HG02973 (cell line): ENCODE results near the gene CDK2AP2.
"Not testable (repeated sequence)": the region's sequence is repeated elsewhere in the genome, so short reads cannot be mapped to it uniquely, and the experiment has no call there.

Experiments
- ATAC-seq: cut with Tn5 transposase; IDR thresholded peaks from one replicate; pipeline ENCODE4 v1.9.1; 2021; ENCODE audit warnings: moderate library complexity; ENCODE audit not compliant: unreplicated experiment

CDK2AP2 gene

DNA sequence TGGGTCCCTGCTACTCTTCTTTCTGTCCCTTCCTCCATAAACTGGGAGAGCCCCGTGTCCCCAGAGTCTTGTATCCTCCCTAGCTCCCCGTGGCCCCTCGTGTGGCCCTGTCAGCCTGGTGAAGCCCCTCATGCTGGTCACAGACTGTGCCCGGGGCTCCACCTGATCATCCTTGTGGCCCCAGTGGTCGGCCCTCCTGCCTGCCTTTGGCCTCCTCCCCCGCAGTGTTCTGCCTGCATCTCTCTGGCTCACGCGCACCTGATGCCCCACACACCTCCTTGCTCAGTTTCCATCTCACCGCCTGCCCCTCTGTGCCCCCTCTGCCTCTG, 16.5 kb upstream of the CDK2AP2 start:
- no peak for ATAC-seq

DNA sequence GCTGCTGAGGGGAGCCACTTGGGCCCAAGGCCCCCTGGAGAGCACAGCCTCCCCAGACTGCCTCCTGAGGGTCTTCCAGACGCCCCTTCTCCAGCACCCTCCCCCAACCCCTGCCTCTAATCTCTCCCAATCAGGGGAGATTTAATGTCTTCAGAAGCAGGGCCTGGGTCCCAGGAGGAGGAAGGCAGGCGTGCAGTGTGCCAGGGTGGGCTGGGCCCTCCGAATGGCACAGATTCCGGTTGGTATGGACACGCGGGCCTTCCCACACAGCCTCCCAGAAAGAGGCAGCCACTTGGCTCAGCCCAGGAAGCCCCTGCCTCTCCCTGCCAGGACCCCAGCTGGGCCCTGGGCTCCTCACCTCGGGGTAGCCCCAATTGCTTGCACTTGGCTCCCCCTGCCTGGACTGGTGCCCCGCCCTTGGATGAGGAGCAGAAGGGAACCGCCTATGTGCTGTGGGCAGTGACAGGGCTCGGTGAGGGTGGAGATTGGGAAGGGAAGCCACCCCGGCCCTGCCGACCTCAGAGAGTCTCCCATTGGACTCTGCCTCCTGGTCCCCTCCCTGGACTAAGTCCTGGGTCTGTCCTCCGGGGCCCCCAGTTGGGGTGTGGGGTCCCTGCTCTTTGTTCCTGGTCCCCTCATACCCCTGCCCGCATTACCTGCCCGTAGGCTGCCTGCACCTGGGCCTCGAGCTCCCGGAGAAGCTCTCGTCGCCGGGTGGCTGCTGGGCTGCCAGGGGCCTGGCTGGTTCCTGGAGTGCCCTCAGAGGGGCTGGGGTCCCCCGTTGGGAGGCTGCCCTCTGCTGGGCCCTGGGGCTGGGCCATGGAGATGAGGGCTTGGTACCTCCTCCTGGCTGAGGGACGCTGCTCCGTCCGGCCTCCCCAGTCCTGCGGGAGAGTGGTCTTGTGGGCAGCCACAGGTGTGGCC, 15.9 kb upstream of the CDK2AP2 start:
- no peak for ATAC-seq

DNA sequence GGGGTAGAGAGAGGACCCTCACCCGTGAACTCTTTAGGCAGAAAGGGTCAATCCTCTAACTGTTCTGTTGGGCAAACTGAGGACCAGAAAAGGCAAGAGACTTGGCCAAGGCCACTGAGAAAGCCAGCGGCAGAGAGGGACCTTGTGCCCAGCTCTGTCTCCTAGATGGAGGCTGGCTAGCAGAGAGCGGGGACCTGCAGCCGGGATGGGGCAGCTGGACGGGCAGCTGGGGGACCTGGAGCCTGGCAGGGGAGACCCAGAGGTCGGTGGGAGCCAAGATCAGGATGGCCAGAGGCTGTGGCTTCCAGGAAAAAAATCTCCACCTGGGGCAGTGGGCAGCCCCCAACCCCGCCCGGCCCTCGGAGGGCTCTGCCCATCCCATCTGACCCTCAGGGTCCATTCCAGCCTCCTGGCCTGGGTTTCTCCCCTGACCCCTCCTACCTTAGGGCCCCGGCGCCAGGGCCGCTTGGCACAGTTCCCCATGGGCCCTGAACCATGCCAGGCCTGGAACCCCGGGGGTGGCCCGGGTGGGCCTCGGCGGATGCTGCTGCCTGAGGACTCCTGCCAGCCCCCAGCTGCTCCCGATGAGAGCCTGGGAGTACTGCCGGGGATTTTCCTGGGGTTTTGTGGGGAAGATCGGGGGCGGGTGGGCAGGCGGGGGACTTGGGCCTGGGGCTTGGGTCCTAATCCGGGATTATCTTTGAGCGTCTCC, 15.0 kb upstream of the CDK2AP2 start, which contains the start of gene CABP2:
CABP2 (minus strand) TSS at position 603 of the 712 bp plus-strand sequence; CDS start at position 483, 120 bp downstream.
- ATAC-seq, result no peak

DNA sequence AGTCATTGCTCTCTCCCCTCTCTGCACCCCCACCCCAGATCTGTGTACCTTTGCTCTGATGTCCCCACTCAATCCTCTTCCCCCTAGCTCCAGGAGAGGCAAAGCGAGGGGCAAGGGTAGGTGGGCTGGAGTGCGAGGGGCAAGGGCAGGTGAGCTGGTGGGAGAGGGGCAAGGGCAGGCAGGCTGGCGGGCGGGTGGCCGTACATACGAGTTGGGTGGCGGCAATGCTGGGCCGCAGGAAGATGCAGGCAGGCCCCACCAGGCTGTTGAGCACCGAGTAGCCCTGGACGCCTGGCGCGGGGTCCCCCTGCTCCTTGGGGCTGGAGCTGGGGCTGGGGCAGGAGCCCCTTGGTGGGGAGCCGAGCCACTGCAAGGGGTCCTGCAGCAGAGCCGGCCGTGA, 14.4 kb upstream of the CDK2AP2 start:
- ATAC-seq, result no peak

DNA sequence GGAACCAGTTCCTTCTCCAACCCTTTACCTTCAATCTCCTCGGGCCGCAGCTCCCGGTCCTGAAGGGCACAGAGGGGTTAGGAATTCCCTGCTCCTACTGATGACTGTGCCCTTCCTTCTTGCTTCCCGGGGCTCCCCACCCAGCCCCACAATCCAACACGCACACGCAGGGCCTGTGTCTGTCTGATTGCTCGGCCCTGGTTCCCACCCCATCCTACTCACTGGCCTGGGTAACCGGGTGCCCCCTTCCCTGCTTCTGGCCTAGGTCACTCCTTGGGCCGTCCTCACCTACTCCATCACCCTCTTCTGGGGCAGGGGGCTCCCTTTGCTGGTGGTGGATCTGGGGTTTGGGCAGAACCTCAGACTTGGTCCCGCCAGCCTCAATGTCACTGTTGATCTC, 14.0 kb upstream of the CDK2AP2 start:
- ATAC-seq, result no peak

DNA sequence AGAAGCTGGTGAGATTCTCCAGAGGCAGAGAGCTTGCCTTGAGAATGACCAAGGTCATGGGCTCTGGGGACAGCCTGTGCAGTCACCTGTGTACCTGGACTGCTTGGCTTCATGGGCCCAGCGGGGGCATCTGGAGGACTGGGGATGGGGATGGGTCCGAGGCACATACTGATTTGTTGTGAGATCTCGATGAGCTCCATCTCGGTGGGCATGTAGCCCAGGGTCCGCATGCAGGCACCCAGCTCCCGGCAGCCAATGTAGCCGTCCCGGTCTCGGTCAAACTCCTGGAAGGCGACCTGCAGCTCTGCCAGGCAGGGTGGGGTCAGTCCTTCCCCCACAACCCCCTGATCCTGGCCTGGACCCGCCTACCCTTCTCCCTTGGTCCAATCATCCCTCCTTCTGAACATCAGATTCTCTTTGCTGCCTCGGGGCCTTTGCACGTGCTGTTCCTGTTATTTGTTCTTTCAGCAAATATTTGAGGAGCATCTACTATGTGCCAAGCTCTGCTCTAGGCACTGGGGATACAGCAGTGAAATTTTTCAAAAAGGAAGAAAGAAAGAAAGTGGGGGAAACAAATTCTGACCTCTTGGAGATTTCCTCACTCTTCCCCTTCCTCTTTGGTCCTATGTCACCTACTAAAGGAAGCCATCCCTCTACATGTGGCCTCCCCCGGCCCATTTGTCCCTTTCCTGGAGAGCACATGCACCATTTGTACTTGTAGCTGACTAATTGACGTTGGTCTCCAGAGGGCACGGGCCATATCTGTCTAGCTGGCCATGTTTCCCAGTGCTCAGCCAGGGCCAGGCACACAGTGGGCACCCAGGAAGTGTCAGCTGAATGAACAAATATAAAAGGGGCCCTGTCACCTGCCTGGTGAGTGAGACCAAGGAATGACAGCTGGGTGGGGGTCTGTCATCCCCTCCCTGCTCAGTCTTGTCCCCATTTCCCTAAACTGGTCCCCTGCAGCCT, 13.2 kb upstream of the CDK2AP2 start:
- ATAC-seq, result no peak

DNA sequence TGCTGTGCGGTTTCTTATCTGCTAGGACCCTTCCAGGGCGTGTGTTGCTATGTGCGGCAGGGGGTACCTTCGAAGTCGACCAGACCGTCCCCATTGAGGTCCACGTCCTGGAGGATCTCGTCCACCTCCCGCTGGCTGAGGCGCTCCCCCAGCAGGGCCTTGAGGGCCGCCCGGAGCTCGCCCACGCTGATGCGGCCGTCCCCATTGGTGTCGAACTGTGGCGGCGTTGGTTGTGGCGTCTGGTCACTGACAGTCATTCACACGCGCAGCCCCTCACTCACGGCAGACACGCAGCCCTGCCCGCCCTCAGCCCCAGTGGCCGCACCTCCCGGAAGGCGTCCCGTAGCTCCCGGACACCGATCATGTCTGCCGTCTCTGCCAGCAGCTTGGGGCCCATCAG, 11.8 kb upstream of the CDK2AP2 start:
- no peak for ATAC-seq

DNA sequence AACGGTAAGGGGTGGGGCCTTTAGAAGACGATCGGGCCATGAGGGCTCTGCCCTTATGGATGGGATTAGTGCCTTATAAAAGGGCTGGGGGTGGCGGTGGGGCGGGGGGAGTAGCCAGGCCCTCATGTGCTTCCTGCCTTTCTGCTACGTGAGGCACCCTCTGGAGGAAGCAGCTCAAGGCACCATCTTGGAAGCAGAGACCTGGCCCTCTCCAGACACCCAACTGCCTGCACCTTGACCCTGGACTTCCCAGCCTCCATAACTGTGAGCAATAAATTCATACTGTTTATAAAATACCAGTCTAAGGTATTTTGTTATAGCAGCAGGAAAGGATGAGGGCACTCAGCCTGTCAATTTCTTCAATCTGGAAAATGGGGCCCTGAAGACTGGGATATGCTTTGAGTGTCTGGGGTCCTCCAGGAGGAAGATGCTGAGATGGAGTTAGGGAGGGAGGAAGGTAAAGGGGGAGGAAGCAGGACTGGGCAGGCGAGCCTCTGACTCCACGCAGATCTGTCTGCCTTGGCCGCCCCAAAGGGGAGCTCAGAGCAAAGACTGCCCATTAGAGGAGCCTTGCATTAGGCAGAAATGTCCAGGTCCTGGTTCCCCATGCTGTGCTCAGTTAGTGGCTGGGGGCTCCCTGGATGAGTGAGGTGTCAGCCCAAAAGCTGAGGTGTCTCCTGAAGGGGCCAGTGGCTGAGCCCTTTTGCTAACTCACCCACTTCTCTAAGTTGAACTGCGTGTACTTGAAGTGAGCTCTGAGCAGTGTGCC, 10.0 kb upstream of the CDK2AP2 start:
- no peak for ATAC-seq

DNA sequence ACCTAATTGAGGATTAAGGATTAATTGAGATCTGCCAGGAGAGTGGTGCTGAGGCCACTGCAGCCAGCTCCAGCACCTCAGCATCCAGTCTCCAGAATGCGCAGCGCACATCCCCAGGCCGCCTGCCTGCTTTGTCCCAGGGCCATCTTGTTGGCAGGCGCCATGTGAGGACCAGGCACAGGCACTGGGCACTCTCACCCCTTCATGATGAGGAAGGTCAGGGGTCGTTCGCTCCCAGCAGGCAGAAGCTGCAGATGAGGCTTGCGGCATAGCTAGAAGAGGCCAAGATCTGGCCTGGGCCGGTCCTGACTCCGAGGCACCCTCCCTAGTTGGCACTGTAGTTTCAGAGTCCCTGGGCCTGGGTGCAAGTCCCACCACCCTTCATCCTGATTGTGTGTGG, 8.8 kb upstream of the CDK2AP2 start:
- ATAC-seq, result no peak

DNA sequence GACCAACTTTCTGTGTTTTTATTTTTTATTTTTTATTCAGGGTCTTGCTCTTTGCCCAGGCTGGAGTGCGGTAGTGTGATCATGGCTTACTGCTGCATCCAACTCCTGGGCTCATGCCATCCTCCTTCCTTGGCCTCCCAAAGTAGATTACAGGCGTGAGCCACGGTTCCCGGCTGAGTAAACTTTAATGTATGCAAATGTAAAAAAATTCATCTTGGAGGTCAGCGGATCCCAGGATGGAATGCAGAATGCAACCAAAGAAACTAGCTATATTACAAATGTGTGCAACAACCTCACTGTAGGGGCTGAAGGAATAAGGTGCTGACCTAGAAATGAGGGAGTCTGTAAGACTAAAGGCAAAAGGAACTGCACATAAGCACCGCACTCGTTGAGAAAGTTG, 6.2 kb upstream of the CDK2AP2 start:
- no peak for ATAC-seq

DNA sequence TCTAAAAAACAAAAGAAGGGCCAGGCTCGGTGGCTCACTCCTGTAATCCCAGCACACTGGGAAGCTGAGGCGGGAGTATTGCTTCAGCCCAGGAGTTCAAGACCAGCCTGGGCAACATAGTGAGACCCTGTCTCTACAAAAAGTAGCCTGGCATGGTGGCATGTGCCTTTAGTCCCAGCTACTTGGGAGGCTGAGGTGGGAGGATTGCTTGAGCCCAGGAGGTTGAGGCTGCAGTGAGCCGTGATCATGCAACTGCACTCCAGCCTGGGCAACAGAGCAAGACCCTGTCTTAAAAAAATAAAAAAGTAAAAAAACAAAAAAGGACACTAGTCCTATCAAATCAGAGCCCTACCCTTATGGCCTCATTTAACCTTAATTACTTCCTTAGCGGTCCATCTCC, 3.6 kb upstream of the CDK2AP2 start:
- not testable (repeated sequence) for ATAC-seq

DNA sequence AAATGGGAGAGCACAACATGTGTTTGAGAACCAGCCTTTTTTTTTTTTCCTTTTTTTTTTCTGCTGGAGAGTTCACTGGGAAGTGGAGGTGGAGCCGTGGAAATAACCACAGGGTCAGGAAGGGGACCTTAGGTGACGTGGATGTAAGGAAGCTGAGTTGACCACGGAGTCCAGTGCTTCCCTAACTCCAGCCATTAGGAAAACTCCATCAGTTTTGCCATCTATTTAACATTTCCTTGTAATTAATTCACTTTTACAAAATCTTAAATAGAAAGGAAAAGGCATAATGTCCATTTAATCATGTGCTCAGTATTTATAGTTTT, 2.0 kb upstream of the CDK2AP2 start:
- no peak for ATAC-seq

DNA sequence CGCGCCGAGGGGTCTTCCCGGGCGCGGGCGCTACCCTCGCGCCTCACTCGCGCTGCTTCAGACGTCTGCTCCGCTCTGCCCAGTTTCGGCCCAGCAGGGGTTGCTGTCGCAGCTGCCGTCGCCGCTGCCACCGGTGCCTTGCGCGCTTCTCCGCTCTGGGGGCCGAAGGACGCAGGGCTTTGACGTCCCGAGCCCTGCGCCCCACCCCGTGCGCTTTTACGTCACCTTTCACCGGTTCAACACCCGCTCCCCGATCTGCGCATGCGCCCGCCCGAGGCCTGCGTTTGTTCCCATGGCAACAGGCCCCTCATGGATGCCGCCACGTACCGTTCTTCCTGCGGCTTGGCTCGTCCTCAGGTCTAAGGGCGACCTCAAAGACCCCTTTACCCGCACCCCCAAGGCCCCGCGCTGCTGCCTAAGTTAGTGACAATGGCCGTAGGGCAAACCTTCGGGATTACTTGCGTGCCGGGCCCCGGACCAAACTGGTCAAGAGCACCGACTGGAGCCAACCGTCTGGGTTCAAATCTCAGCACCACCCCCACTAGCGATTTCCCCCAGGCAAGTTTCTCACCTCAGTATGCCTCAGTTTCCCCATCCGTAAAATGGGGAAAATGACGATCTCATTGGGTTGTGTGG, 642 bp upstream of the CDK2AP2 start:
- peak; percentile 27 for ATAC-seq

DNA sequence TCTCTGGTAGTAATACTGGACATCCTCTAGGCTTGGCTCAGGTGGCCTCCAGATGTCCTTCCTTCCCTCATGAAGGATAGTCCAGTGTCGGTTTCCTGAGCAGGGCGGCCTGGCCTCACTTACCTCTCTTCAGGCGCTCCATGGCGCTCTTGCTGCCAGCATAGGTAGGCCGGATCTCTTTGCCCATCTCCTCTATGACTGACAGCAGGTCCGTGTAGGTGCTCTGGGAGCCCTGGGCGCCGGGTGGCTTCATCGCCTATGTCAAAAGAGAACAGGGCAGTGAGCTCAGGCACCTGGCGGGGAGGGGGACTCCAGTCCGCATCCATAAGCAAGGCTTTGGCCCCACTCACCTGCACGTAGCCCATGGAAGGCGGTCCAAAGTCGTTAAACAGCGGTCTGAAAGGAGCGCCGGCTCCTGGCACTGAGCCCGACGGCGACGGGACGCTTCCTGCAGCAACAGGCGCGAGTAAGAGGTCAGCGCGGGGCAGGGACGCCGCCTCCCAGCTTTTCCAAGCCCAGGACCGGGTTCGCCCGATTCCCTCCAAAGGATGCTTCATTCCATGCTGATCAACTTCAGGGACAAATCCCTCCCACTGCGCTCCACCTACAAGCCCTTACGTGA, 609 bp downstream of the CDK2AP2 start:
- no peak for ATAC-seq

DNA sequence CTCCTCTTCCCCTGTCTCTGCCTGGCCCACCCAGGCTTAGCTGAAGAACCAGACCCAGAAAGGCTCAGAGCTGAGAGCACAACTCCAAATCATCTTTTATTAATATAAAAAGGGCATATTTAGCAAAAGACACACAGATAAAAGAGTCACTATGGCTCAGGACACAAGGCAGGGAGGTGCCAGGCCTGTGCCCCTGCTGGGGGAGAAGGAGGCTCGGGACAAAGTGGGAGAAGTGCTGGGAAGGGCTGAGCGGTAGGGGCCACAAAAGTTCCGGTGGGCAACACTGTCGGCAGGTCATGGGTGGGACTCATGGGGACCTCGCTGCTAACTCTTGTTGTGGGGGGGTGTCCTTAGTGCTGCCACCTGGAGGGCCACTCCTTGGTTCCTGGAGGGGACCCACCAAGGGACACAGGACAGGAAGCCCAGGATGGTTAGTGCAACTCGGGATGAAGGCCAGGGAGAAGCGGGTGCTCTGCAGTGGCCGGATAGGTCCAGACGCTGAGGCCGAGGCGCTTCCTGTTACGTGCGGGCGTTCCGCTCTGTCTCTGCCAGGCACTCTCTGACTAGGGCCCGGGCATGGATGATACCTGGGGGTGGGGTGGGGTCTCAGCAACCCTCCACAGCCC, 1.4 kb downstream of the CDK2AP2 start:
- no peak for ATAC-seq

DNA sequence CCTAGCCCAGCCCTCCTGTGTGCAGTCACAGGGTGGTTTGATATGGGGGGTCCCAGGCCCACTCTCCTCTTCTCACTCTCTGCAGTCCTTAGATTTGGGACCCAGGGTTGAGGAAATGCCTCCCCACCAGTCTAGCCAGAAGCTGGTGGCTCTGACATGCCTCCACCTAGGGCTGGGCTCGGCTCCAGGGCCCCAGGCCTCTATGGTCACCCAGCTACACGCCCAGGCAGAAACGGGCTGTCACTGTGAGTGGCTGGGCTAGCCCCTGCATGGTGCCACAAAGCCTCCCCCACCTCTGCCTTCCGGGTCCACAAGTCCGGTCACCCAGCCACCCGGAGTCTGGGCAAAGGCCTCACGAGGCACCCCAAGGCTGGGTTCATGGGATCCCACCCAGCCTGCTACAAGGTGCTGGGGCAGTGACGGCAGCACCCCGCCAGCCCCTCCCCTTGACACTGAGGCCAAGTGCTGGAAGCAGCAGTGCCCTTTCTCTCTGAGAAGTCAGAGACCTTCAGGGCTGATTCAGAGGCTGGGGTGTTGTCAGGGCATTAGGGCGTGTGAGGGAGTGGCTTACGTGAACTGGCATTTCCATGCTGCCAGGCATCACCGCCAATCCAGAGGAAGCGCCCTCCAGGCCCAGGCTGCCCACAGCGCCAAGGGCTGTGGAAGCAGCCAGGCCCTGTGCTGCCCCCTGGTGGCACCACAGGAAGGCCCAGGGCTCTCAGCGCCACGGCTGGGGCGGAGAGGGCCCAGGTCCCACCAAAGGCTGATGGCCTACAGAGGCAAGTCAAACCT, 2.2 kb downstream of the CDK2AP2 start:
- ATAC-seq, result no peak

DNA sequence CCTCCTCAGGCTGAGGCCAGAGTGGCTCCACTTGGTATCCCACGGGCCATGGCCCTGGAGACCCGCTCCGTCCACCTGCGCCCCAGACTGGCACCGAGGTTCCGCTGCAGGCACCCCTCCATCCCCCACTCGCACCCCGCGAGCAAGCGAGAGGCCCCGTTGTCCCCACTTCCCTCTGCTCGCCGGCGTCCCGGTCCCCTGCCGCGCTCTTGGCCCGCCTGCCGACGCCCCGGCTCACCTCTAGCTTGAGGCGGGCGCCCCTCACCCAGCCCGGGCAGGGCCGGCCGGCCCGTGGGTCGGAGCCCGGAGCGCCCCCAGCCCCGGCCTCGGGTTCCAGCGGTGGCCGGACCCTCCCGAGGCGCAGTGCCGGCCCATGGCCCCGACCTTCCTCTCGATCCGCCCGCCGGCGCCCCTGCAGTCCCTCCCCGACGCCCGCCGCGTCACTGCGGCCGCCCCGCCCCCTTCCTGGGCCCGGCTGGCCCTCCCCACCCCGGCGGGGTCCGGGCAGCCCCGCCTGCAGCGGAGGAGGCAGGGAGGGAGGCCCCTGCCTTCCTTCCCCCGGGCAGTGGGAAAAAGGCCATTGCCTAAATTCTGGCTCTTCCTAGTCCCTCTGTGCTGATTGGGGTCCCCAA, 2.9 kb downstream of the CDK2AP2 start, which contains the start of gene PITPNM1:
PITPNM1 (minus strand) TSS at position 414 of the 632 bp plus-strand sequence. CDS start 1,183 bp downstream, outside the sequence.
- ATAC-seq, result no peak
